Spleen (tissue), 11 donors: ENCODE measurements around the gene PDK2. TPM values are rescaled to one million over a fixed set of nuclear protein-coding genes. Genes with fewer than 3 reads are reported as not detected.

Experiments used
- DNase-seq: peaks from one replicate; pipeline ENCODE4 v3.0.0-alpha.2; 2020
- H3K27ac ChIP-seq, 8 donors: fragments of 200-600 bp; sonication (generic) in 7 of 8; 1 replicate in 4 of 8; 2 replicates in 4 of 8; pipeline versions ENCODE4 v1.5.0 to v1.8.0; 2016 to 2021; ENCODE audit warnings: inconsistent platforms in 4 of 8, mild to moderate bottlenecking in 4 of 8, moderate library complexity in 1 of 8
- H3K27me3 ChIP-seq, 7 donors: fragments of 200-600 bp; sonication (generic) in 6 of 7; replicated peaks in 1 of 7; 1 replicate in 4 of 7; 2 replicates in 3 of 7; pipeline versions ENCODE4 v1.5.0 to v1.8.0; 2016 to 2021; ENCODE audit warnings: inconsistent platforms in 3 of 7, mild to moderate bottlenecking in 1 of 7
- H3K36me3 ChIP-seq, 6 donors: fragments of 200-600 bp; sonication (generic) in 5 of 6; 1 replicate in 4 of 6; 2 replicates in 2 of 6; pipeline versions ENCODE4 v1.5.0 to v1.8.0; 2016 to 2021; ENCODE audit warnings: inconsistent platforms in 2 of 6
- H3K4me1 ChIP-seq, 6 donors: fragments of 200-600 bp; sonication (generic) in 5 of 6; 1 replicate in 3 of 6; 2 replicates in 3 of 6; pipeline versions ENCODE4 v1.5.0 to v1.8.0; 2016 to 2021; ENCODE audit warnings: inconsistent platforms in 3 of 6
- H3K4me3 ChIP-seq, 8 donors: fragments of 200-600 bp; sonication (generic) in 7 of 8; 1 replicate in 4 of 8; 2 replicates in 4 of 8; pipeline versions ENCODE4 v1.5.0 to v1.8.0; 2016 to 2021; ENCODE audit warnings: inconsistent platforms in 4 of 8, mild to moderate bottlenecking in 4 of 8, moderate library complexity in 2 of 8
- H3K9me3 ChIP-seq, 8 donors: fragments of 200-600 bp; sonication (generic) in 7 of 8; 1 replicate in 4 of 8; 2 replicates in 4 of 8; pipeline versions ENCODE4 v1.5.0 to v1.8.0; 2016 to 2021; ENCODE audit warnings: inconsistent platforms in 4 of 8
- CTCF ChIP-seq, 11 experiments: fragments of 200-600 bp in 7 of 11; fragments of 450-650 bp in 4 of 11; sonication (generic) in 4 of 11; IDR thresholded peaks in 8 of 11; conservative IDR thresholded peaks in 3 of 11; 1 replicate in 7 of 11; 2 replicates in 4 of 11; pipeline versions ENCODE4 v1.4.0 to v1.8.0; 2016 to 2021; ENCODE audit warnings: antibody characterized with exemption in 11 of 11, inconsistent platforms in 4 of 11, mild to moderate bottlenecking in 1 of 11
- POLR2A ChIP-seq, 3 donors: fragments of 450-650 bp; IDR thresholded peaks; one replicate each; pipeline ENCODE4 v1.5.1; 2017; ENCODE audit warnings: antibody characterized with exemption in 3 of 3, mild to moderate bottlenecking in 1 of 3
- POLR2AphosphoS5 ChIP-seq, 3 donors: sonication (generic); formaldehyde crosslinking; IDR thresholded peaks; one replicate each; pipeline ENCODE4 v1.5.1; 2017; ENCODE audit warnings: antibody characterized with exemption in 3 of 3
- WGBS, 5 donors: extraction: QIAGEN DNeasy Blood & Tissue Kit in 3 of 5; methylation state at CpG; one replicate each; pipeline versions ENCODE4 v1.1.5 to v1.1.7; 2013 to 2018; 5-methylcytosine and 5-hydroxymethylcytosine counted together
- intact Hi-C: fragments of 100-400 bp; cut with DNase I; formaldehyde crosslinking; loops from one replicate; pipeline ENCODE4 v1.15.0; 2023; ENCODE audit warnings: low total_unique reads
- polyA plus RNA-seq, 3 donors: library from polyadenylated mRNA; stranded (reverse); fragments of 200-250 nt; gene quantifications; one replicate each; pipeline ENCODE4 v1.2.1, GENCODE V29; 2013
- total RNA-seq, 7 donors: library from RNA; depleted of rRNA in 3 of 7; stranded (reverse); fragments of >200 nt in 3 of 7; fragmentation: NEBNext Ultra II Directional in 4 of 7; extraction: Animal tissue kit (Norgen Biotek cat#: 25700) in 4 of 7; gene quantifications; one replicate each; pipeline versions ENCODE4 v1.1.0 to v1.2.1, GENCODE V29; 2016 to 2021
- donor health status: healthy with polysubstance abuse.
- donor health status: DM: no; HTN: no; CAD: no; lungs with moderate emphysema.
- donor health status: DM: no; HTN: no; CAD: no.
- donor health status: Bipolar disorder and iron deficiency.
- donor health status: healthy.
- donor health status: DM: no; HTN: no; CAD: no.
- donor health status: DM: yes; HTN: yes; CAD: no.

PDK2 gene
- total and polyA plus RNA-seq, 10 donors = 8.7 to 41.5 (median 24.3) TPM

- Histone ChIP-seq H3K9me3 (no peaks in the 10 kb centered on the region), H3K27me3 (no peaks in the 10 kb centered on the region), H3K36me3 (peaks cover 0 to 54% (median 37%) of the 10 kb centered on the region in 6 donors), H3K4me3 (peak overlapping the region; percentile 83 to 98 (median 88)), H3K4me1 (peaks cover 49 to 90% (median 75%) of the 10 kb centered on the region in 6 donors), H3K27ac (peak overlapping the region; percentile 73 to 99 (median 97))
- DNase-seq = no peak
- intact Hi-C loops = no loop called here
- WGBS, 5 donors = 65 to 77% (median 70%) methylated on average over 10 of the region's 10 CpGs
- TF ChIP-seq CTCF (IDR thresholded peaks at IDR 0.05 in 8 of 11, conservative IDR thresholded peaks at IDR 0.05 in 3 of 11) = peak in 3 of 11 experiments; percentile 2 to 29 (median 17)
- TF ChIP-seq POLR2AphosphoS5 (IDR thresholded peaks at IDR 0.05) = no peak
These were observed 51.2 kb downstream of the PDK2 start for GRCh38 chr17:50146230-50146926.

DNA sequence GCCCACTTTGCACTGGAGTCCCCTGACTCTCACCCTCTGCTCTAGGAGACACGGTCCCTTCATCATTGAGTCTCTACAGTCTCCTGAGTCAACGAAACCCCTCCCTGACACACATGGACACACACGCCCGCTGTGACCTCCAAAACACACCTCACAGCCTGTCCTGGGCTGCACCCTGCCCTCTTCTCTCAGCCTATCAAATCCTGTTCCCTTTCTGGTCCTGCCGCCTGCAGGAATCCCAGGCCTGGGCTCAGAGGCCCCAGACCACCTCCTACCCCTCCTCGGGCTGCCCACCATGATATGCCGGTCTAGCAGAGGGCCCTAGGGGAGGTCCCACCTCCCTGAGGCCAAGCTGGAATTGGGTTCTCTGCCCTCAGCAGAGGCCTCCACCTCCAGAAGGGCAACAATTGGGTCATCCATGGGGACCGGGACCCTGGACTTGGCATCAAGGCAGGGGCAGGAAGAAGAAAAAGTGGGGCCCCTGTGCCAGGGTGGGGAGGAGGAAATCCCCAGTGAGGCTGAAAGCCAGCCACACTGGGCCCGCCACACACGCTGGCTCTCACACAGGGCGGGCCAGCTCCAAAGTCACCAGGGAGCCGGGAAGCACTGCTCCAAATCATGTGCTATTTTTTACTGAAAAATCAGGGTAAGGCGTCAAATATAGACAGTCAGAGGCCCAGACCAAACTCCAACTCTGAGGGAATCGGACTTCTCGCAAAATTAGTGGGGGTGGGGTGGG is 51.9 kb downstream of the PDK2 start:
- no peaks in the 10 kb centered on the region for H3K9me3 ChIP-seq
- H3K4me1 ChIP-seq = peaks cover 46 to 90% (median 75%) of the 10 kb centered on the region in 6 donors
- 23 to 45% (median 34%) methylated on average over 15 of the region's 15 CpGs for WGBS, 5 donors
- H3K27ac ChIP-seq = peak overlapping the region; percentile 73 to 99 (median 97)
- peak overlapping the region; percentile 83 to 98 (median 88) for H3K4me3 ChIP-seq
- no peak for DNase-seq
- H3K36me3 ChIP-seq = peaks cover 0 to 47% (median 31%) of the 10 kb centered on the region in 6 donors
- peak in 1 of 3 donors; percentile 50 for TF ChIP-seq POLR2AphosphoS5 (IDR thresholded peaks at IDR 0.05)
- no peak for TF ChIP-seq POLR2A (IDR thresholded peaks at IDR 0.05)
- intact Hi-C loops = no loop called here
- H3K27me3 ChIP-seq = no peaks in the 10 kb centered on the region

DNA sequence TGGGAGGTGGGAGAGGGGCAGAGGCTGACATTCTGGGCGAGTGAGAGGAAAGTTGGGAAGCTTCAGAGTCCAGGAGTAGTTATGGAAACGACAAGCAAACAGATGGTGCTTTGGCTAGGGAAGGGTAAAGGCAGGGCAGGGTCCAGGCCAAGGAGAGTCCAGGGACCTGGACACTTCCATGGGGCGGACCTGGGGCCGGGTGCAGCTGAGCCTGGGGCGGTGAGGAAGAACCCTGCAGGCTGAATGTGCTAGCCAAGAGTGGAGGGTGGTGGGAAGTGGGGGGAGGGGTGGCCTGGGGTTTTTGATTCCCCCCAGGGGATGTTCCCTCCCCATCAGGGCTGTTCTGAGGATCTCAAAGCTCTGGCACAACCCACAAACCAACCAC is 52.7 kb downstream of the PDK2 start:
- H3K27ac ChIP-seq = peak overlapping the region; percentile 73 to 99 (median 97)
- 9 to 21% (median 15%) methylated on average over 5 of the region's 5 CpGs for WGBS, 5 donors
- H3K27me3 ChIP-seq = no peaks in the 10 kb centered on the region
- H3K4me1 ChIP-seq = peaks cover 48 to 90% (median 75%) of the 10 kb centered on the region in 6 donors
- peak overlapping the region; percentile 83 to 98 (median 88) for H3K4me3 ChIP-seq
- intact Hi-C loops = no loop called here
- no peak for DNase-seq
- no peaks in the 10 kb centered on the region for H3K9me3 ChIP-seq
- TF ChIP-seq CTCF (IDR thresholded peaks at IDR 0.05 in 8 of 11, conservative IDR thresholded peaks at IDR 0.05 in 3 of 11) (no peak), POLR2AphosphoS5 (IDR thresholded peaks at IDR 0.05) (no peak), POLR2A (IDR thresholded peaks at IDR 0.05) (no peak)
- H3K36me3 ChIP-seq = peaks cover 0 to 39% (median 23%) of the 10 kb centered on the region in 6 donors

- peak; percentile 95 for DNase-seq
- WGBS, 5 donors = 0 to 1% (median 1%) methylated on average over 16 to 25 of the region's 25 CpGs
- Histone ChIP-seq H3K9me3 (no peaks in the 10 kb centered on the region), H3K27me3 (no peaks in the 10 kb centered on the region), H3K27ac (peak overlapping the region; percentile 73 to 99 (median 97)), H3K4me3 (peak overlapping the region; percentile 83 to 98 (median 88)), H3K4me1 (peaks cover 53 to 90% (median 73%) of the 10 kb centered on the region in 6 donors), H3K36me3 (peaks cover 0 to 33% (median 17%) of the 10 kb centered on the region in 6 donors)
- TF ChIP-seq CTCF (IDR thresholded peaks at IDR 0.05 in 8 of 11, conservative IDR thresholded peaks at IDR 0.05 in 3 of 11) = peak in 1 of 11 experiments; percentile 19
- peak; percentile 70 to 76 (median 70) for TF ChIP-seq POLR2AphosphoS5 (IDR thresholded peaks at IDR 0.05)
- TF ChIP-seq POLR2A (IDR thresholded peaks at IDR 0.05) = no peak
- intact Hi-C loops = no loop called here
These were observed 53.3 kb downstream of the PDK2 start for GRCh38 chr17:50148226-50149090.
